ENCODE data around the gene GRN.

Gene GRN

GRCh38 chr17:44349553-44350070 is 4.5 kb downstream of the GRN start:
- peaks cover 9% of the 10 kb centered on the region; the same call in 1 of the 2 replicates for H3K36me3 ChIP-seq (ENCODE audit: insufficient read depth, low read depth, low read length)
- no peaks in the 10 kb centered on the region for H3K9me3 ChIP-seq (ENCODE audit: insufficient read depth, low read depth, low read length)
- H3K27ac ChIP-seq (ENCODE audit: low read length) = no peak overlapping the region
- 0 out of 2 replicates have a peak, but pooled peaks cover 5% of the 10 kb centered on the region for H3K4me1 ChIP-seq (ENCODE audit: insufficient read depth, low read length)
- H3K9ac ChIP-seq (ENCODE audit: low read depth, low read length) = no peak overlapping the region
- H3K27me3 ChIP-seq (ENCODE audit: insufficient read depth, low read length) = peaks cover 5% of the 10 kb centered on the region; the same call in 1 of the 2 replicates
- H3K4me3 ChIP-seq (ENCODE audit: low read length) = no peak overlapping the region

GRCh38 chr17:44350733-44351226 is 5.7 kb downstream of the GRN start:
- H3K36me3 ChIP-seq (ENCODE audit: insufficient read depth, low read depth, low read length) = peaks cover 9% of the 10 kb centered on the region; the same call in 1 of the 2 replicates
- 0 out of 2 replicates have a peak, but pooled peaks cover 5% of the 10 kb centered on the region for H3K4me1 ChIP-seq (ENCODE audit: insufficient read depth, low read length)

GRCh38 chr17:44351464-44351863 is 6.4 kb downstream of the GRN start:
- Histone ChIP-seq H3K36me3 (ENCODE audit: insufficient read depth, low read depth, low read length) (peaks cover 9% of the 10 kb centered on the region; the same call in 1 of the 2 replicates), H3K9ac (ENCODE audit: low read depth, low read length) (no peak overlapping the region), H3K4me3 (ENCODE audit: low read length) (no peak overlapping the region), H3K4me1 (ENCODE audit: insufficient read depth, low read length) (no peaks in the 10 kb centered on the region), H3K27me3 (ENCODE audit: insufficient read depth, low read length) (peaks cover 5% of the 10 kb centered on the region; the same call in 1 of the 2 replicates), H3K9me3 (ENCODE audit: insufficient read depth, low read depth, low read length) (no peaks in the 10 kb centered on the region), H3K27ac (ENCODE audit: low read length) (no peak overlapping the region)

More at GRCh38 chr17:44350733-44351226, 5.7 kb downstream of the GRN start:
- no peak overlapping the region for H3K27ac ChIP-seq (ENCODE audit: low read length)
- H3K9me3 ChIP-seq (ENCODE audit: insufficient read depth, low read depth, low read length) = no peaks in the 10 kb centered on the region
- H3K27me3 ChIP-seq (ENCODE audit: insufficient read depth, low read length) = peaks cover 5% of the 10 kb centered on the region; the same call in 1 of the 2 replicates
- no peak overlapping the region for H3K9ac ChIP-seq (ENCODE audit: low read depth, low read length)
- no peak overlapping the region for H3K4me3 ChIP-seq (ENCODE audit: low read length)

GRCh38 chr17:44351961-44352827 is 7.1 kb downstream of the GRN start:
- H3K27me3 ChIP-seq (ENCODE audit: insufficient read depth, low read length) = peaks cover 5% of the 10 kb centered on the region; the same call in 1 of the 2 replicates
- no peaks in the 10 kb centered on the region for H3K9me3 ChIP-seq (ENCODE audit: insufficient read depth, low read depth, low read length)
- no peak overlapping the region for H3K27ac ChIP-seq (ENCODE audit: low read length)
- H3K36me3 ChIP-seq (ENCODE audit: insufficient read depth, low read depth, low read length) = peaks cover 9% of the 10 kb centered on the region; the same call in 1 of the 2 replicates
- no peaks in the 10 kb centered on the region for H3K4me1 ChIP-seq (ENCODE audit: insufficient read depth, low read length)
- H3K9ac ChIP-seq (ENCODE audit: low read depth, low read length) = no peak overlapping the region
- H3K4me3 ChIP-seq (ENCODE audit: low read length) = no peak overlapping the region

- H3K4me3 ChIP-seq (ENCODE audit: low read length) = peak overlapping the region; percentile 57; the same call in 1 of the 2 replicates
- peaks cover 9% of the 10 kb centered on the region; the same call in 1 of the 2 replicates for H3K36me3 ChIP-seq (ENCODE audit: insufficient read depth, low read depth, low read length)
- H3K9me3 ChIP-seq (ENCODE audit: insufficient read depth, low read depth, low read length) = no peaks in the 10 kb centered on the region
Observed at GRCh38 chr17:44352828-44353671, 7.9 kb downstream of the GRN start.

GRCh38 chr17:44353672-44354331 is 8.7 kb downstream of the GRN start:
- Histone ChIP-seq H3K36me3 (ENCODE audit: insufficient read depth, low read depth, low read length) (peaks cover 9% of the 10 kb centered on the region; the same call in 1 of the 2 replicates), H3K9ac (ENCODE audit: low read depth, low read length) (peak overlapping the region; percentile 32; the same call in 1 of the 2 replicates), H3K27me3 (ENCODE audit: insufficient read depth, low read length) (peaks cover 5% of the 10 kb centered on the region; the same call in 1 of the 2 replicates), H3K4me1 (ENCODE audit: insufficient read depth, low read length) (no peaks in the 10 kb centered on the region), H3K9me3 (ENCODE audit: insufficient read depth, low read depth, low read length) (no peaks in the 10 kb centered on the region), H3K4me3 (ENCODE audit: low read length) (peak overlapping the region; percentile 57; the same call in 1 of the 2 replicates), H3K27ac (ENCODE audit: low read length) (no peak overlapping the region)

More at GRCh38 chr17:44352828-44353671, 7.9 kb downstream of the GRN start:
- Histone ChIP-seq H3K9ac (ENCODE audit: low read depth, low read length) (peak overlapping the region; percentile 32; the same call in 1 of the 2 replicates), H3K4me1 (ENCODE audit: insufficient read depth, low read length) (no peaks in the 10 kb centered on the region), H3K27me3 (ENCODE audit: insufficient read depth, low read length) (peaks cover 5% of the 10 kb centered on the region; the same call in 1 of the 2 replicates), H3K27ac (ENCODE audit: low read length) (no peak overlapping the region)

- H3K9me3 ChIP-seq (ENCODE audit: insufficient read depth, low read depth, low read length) = no peaks in the 10 kb centered on the region
- H3K36me3 ChIP-seq (ENCODE audit: insufficient read depth, low read depth, low read length) = peaks cover 9% of the 10 kb centered on the region; the same call in 1 of the 2 replicates
- H3K4me3 ChIP-seq (ENCODE audit: low read length) = peak overlapping the region; percentile 49; the same call in 1 of the 2 replicates
- peaks cover 5% of the 10 kb centered on the region; the same call in 1 of the 2 replicates for H3K27me3 ChIP-seq (ENCODE audit: insufficient read depth, low read length)
- no peaks in the 10 kb centered on the region for H3K4me1 ChIP-seq (ENCODE audit: insufficient read depth, low read length)
- H3K9ac ChIP-seq (ENCODE audit: low read depth, low read length) = no peak overlapping the region; the same call in 1 of the 2 replicates
- H3K27ac ChIP-seq (ENCODE audit: low read length) = no peak overlapping the region
Observed at GRCh38 chr17:44354582-44355561, 9.8 kb downstream of the GRN start.

GRCh38 chr17:44355642-44356099 is 10.6 kb downstream of the GRN start:
- peaks cover 9% of the 10 kb centered on the region; the same call in 1 of the 2 replicates for H3K36me3 ChIP-seq (ENCODE audit: insufficient read depth, low read depth, low read length)
- no peak overlapping the region for H3K27ac ChIP-seq (ENCODE audit: low read length)
- H3K27me3 ChIP-seq (ENCODE audit: insufficient read depth, low read length) = peaks cover 5% of the 10 kb centered on the region; the same call in 1 of the 2 replicates
- H3K9me3 ChIP-seq (ENCODE audit: insufficient read depth, low read depth, low read length) = no peaks in the 10 kb centered on the region
- H3K4me3 ChIP-seq (ENCODE audit: low read length) = no peak overlapping the region
- H3K4me1 ChIP-seq (ENCODE audit: insufficient read depth, low read length) = peaks cover 1% of the 10 kb centered on the region; the same call in 1 of the 2 replicates
- H3K9ac ChIP-seq (ENCODE audit: low read depth, low read length) = no peak overlapping the region

- Histone ChIP-seq H3K9me3 (ENCODE audit: insufficient read depth, low read depth, low read length) (no peaks in the 10 kb centered on the region), H3K4me1 (ENCODE audit: insufficient read depth, low read length) (peaks cover 7% of the 10 kb centered on the region), H3K9ac (ENCODE audit: low read depth, low read length) (no peak overlapping the region), H3K27ac (ENCODE audit: low read length) (no peak overlapping the region), H3K36me3 (ENCODE audit: insufficient read depth, low read depth, low read length) (peaks cover 9% of the 10 kb centered on the region; the same call in 1 of the 2 replicates), H3K27me3 (ENCODE audit: insufficient read depth, low read length) (peaks cover 5% of the 10 kb centered on the region; the same call in 1 of the 2 replicates), H3K4me3 (ENCODE audit: low read length) (no peak overlapping the region)
Observed at GRCh38 chr17:44356241-44356640, 11.1 kb downstream of the GRN start.
